Astrocyte of the spinal cord (primary cell): ENCODE measurements around the gene STH.

Source experiments
- DNase-seq: peaks from one replicate; pipeline ENCODE4 v3.0.0; 2011; ENCODE audit warnings: low read depth, low spot score
- H3K4me3 ChIP-seq: 2 replicates; pipeline ENCODE4 v1.5.1; 2011; ENCODE audit warnings: low read depth, mild to moderate bottlenecking, low read length, moderate library complexity
- CTCF ChIP-seq: IDR thresholded peaks from 2 replicates; pipeline ENCODE4 v1.5.1; 2012; ENCODE audit warnings: low read depth, mild to moderate bottlenecking, low read length, inconsistent platforms
- in situ Hi-C: cut with HindIII; loops from 2 replicates; pipeline ENCODE4 v1.10.0; 2017; ENCODE audit warnings: low sequenced_read_pairs

STH gene

GRCh38 chr17:45976755-45977505 is 22.1 kb upstream of the STH start:
- no peak for TF ChIP-seq CTCF
- DNase-seq, result no peak
- in situ Hi-C loops, result no loop called here

GRCh38 chr17:45977506-45977824 is 21.6 kb upstream of the STH start:
- TF ChIP-seq CTCF, result no peak
- in situ Hi-C loops, result no loop called here
- no peak for DNase-seq
- no peak overlapping the region for H3K4me3 ChIP-seq

More at GRCh38 chr17:45976755-45977505, 22.1 kb upstream of the STH start:
- no peak overlapping the region for H3K4me3 ChIP-seq

- no peak overlapping the region for H3K4me3 ChIP-seq
- TF ChIP-seq CTCF, result no peak
- in situ Hi-C loops, result no loop called here
- DNase-seq, result no peak
Measured at GRCh38 chr17:45977976-45978626, 20.9 kb upstream of the STH start.

GRCh38 chr17:45979137-45979536 is 19.9 kb upstream of the STH start:
- in situ Hi-C loops, result no loop called here
- H3K4me3 ChIP-seq, result no peak overlapping the region
- no peak for DNase-seq
- TF ChIP-seq CTCF, result no peak

- no peak for TF ChIP-seq CTCF
- in situ Hi-C loops, result no loop called here
- no peak overlapping the region for H3K4me3 ChIP-seq
- no peak for DNase-seq
Measured at GRCh38 chr17:45980855-45981254, 18.2 kb upstream of the STH start.

- in situ Hi-C loops, result no loop called here
- no peak for DNase-seq
- no peak for TF ChIP-seq CTCF
- no peak overlapping the region for H3K4me3 ChIP-seq
Measured at GRCh38 chr17:45981306-45981705, 17.7 kb upstream of the STH start.
